KOPT-K1 (cell line): ENCODE measurements around the gene PCDH15.
"Not testable (repeated sequence)": the region's sequence is repeated elsewhere in the genome, so short reads cannot be mapped to it uniquely, and the experiment has no call there.

Source experiments
- H3K27ac ChIP-seq: fragments of 200-600 bp; sonication (generic); 2 replicates; pipeline ENCODE4 v1.5.1; 2016; ENCODE audit warnings: antibody characterized with exemption, mild to moderate bottlenecking, low read depth, low read length; ENCODE audit not compliant: poor library complexity, severe bottlenecking
- H3K36me3 ChIP-seq: fragments of 200-600 bp; sonication (generic); 2 replicates; pipeline ENCODE4 v1.5.1; 2017; ENCODE audit warnings: antibody characterized with exemption, mild to moderate bottlenecking, low read length, moderate library complexity; ENCODE audit not compliant: insufficient read depth
- H3K9me3 ChIP-seq: fragments of 200-600 bp; sonication (generic); 2 replicates; pipeline ENCODE4 v1.5.1; 2017; ENCODE audit warnings: antibody characterized with exemption, low read length, mild to moderate bottlenecking; ENCODE audit not compliant: insufficient read depth, poor library complexity, severe bottlenecking

PCDH15 gene

GRCh38 chr10:53924051-53924700 lies 876.9 kb downstream of the PCDH15 start:
- H3K27ac ChIP-seq, H3K36me3 ChIP-seq, H3K9me3 ChIP-seq: not testable (repeated sequence)

GRCh38 chr10:53918755-53919154 lies 882.3 kb downstream of the PCDH15 start:
- no peak overlapping the region for H3K27ac ChIP-seq
- H3K36me3 ChIP-seq, result no peaks in the 10 kb centered on the region
- H3K9me3 ChIP-seq, result no peaks in the 10 kb centered on the region

GRCh38 chr10:53909791-53910190 lies 891.2 kb downstream of the PCDH15 start:
- Histone ChIP-seq H3K27ac (no peak overlapping the region), H3K9me3 (no peaks in the 10 kb centered on the region), H3K36me3 (no peaks in the 10 kb centered on the region)

- no peak overlapping the region for H3K27ac ChIP-seq
- no peaks in the 10 kb centered on the region for H3K9me3 ChIP-seq
- no peaks in the 10 kb centered on the region for H3K36me3 ChIP-seq
These were observed 896.4 kb downstream of the PCDH15 start for GRCh38 chr10:53904506-53905241.

GRCh38 chr10:53903756-53904155 lies 897.3 kb downstream of the PCDH15 start:
- Histone ChIP-seq H3K36me3 (no peaks in the 10 kb centered on the region), H3K9me3 (no peaks in the 10 kb centered on the region), H3K27ac (no peak overlapping the region)

- no peaks in the 10 kb centered on the region for H3K36me3 ChIP-seq
- no peak overlapping the region for H3K27ac ChIP-seq
- no peaks in the 10 kb centered on the region for H3K9me3 ChIP-seq
These were observed 901.4 kb downstream of the PCDH15 start for GRCh38 chr10:53899463-53900160.

GRCh38 chr10:53898532-53898931 lies 902.5 kb downstream of the PCDH15 start:
- Histone ChIP-seq H3K27ac (no peak overlapping the region), H3K9me3 (no peaks in the 10 kb centered on the region), H3K36me3 (no peaks in the 10 kb centered on the region)

GRCh38 chr10:53894145-53894544 lies 906.9 kb downstream of the PCDH15 start:
- no peaks in the 10 kb centered on the region for H3K9me3 ChIP-seq
- H3K36me3 ChIP-seq, result no peaks in the 10 kb centered on the region
- no peak overlapping the region for H3K27ac ChIP-seq

GRCh38 chr10:53893061-53893460 lies 908.0 kb downstream of the PCDH15 start:
- Histone ChIP-seq H3K27ac (no peak overlapping the region), H3K36me3 (no peaks in the 10 kb centered on the region), H3K9me3 (no peaks in the 10 kb centered on the region)

- no peaks in the 10 kb centered on the region for H3K36me3 ChIP-seq
- H3K27ac ChIP-seq, result no peak overlapping the region
These were observed 914.4 kb downstream of the PCDH15 start for GRCh38 chr10:53886325-53887300.

GRCh38 chr10:53864846-53865245 lies 936.2 kb downstream of the PCDH15 start:
- Histone ChIP-seq H3K36me3 (no peaks in the 10 kb centered on the region), H3K9me3 (no peaks in the 10 kb centered on the region), H3K27ac (no peak overlapping the region)

More at GRCh38 chr10:53886325-53887300, 914.4 kb downstream of the PCDH15 start:
- H3K9me3 ChIP-seq, result no peaks in the 10 kb centered on the region

- H3K27ac ChIP-seq, result no peak overlapping the region
- no peaks in the 10 kb centered on the region for H3K36me3 ChIP-seq
- H3K9me3 ChIP-seq, result no peaks in the 10 kb centered on the region
These were observed 948.4 kb downstream of the PCDH15 start for GRCh38 chr10:53852450-53853175.

- Histone ChIP-seq H3K36me3 (no peaks in the 10 kb centered on the region), H3K9me3 (no peaks in the 10 kb centered on the region), H3K27ac (no peak overlapping the region)
These were observed 954.2 kb downstream of the PCDH15 start for GRCh38 chr10:53846809-53847208.

GRCh38 chr10:53843736-53844362 lies 957.2 kb downstream of the PCDH15 start:
- no peak overlapping the region for H3K27ac ChIP-seq

More at GRCh38 chr10:53843736-53844362, 957.2 kb downstream of the PCDH15 start:
- Histone ChIP-seq H3K9me3 (no peaks in the 10 kb centered on the region), H3K36me3 (no peaks in the 10 kb centered on the region)
